NCI-H128 (cell line): ENCODE data around the gene ITGAE.

ENCODE experiments used
- DNase-seq: peaks from one replicate; lab custom pipeline; 2025; ENCODE audit not compliant: unreplicated experiment; lab: John Stamatoyannopoulos, UW

Gene ITGAE

GRCh38 chr17:3817851-3818605 lies 17.0 kb upstream of the ITGAE start:
- no peak for DNase-seq

GRCh38 chr17:3815925-3816324 lies 14.9 kb upstream of the ITGAE start:
- no peak for DNase-seq

- no peak for DNase-seq
These were observed 14.1 kb upstream of the ITGAE start for GRCh38 chr17:3815122-3815521.

- DNase-seq = no peak
These were observed 13.4 kb upstream of the ITGAE start for GRCh38 chr17:3814361-3814760.

GRCh38 chr17:3813171-3813570 lies 12.2 kb upstream of the ITGAE start:
- DNase-seq = no peak

GRCh38 chr17:3812771-3813170 lies 11.8 kb upstream of the ITGAE start:
- no peak for DNase-seq

GRCh38 chr17:3812284-3812683 lies 11.3 kb upstream of the ITGAE start:
- DNase-seq = no peak

GRCh38 chr17:3810019-3810418 lies 9.0 kb upstream of the ITGAE start:
- no peak for DNase-seq

- no peak for DNase-seq
These were observed 8.1 kb upstream of the ITGAE start for GRCh38 chr17:3809135-3809534.

GRCh38 chr17:3808701-3809100 lies 7.7 kb upstream of the ITGAE start:
- no peak for DNase-seq

- no peak for DNase-seq
These were observed 4.6 kb upstream of the ITGAE start for GRCh38 chr17:3805581-3805980.

- no peak for DNase-seq
These were observed 3.5 kb upstream of the ITGAE start for GRCh38 chr17:3804503-3804931.

GRCh38 chr17:3803308-3803640 lies 2.3 kb upstream of the ITGAE start:
- DNase-seq = no peak

- DNase-seq = no peak
These were observed 1.7 kb upstream of the ITGAE start for GRCh38 chr17:3802461-3803307.

GRCh38 chr17:3801792-3802191 lies 804 bp upstream of the ITGAE start:
- DNase-seq = no peak

- no peak for DNase-seq
These were observed 359 bp upstream of the ITGAE start for GRCh38 chr17:3801347-3801746.

GRCh38 chr17:3799181-3799945 lies 1.6 kb downstream of the ITGAE start:
- no peak for DNase-seq

- no peak for DNase-seq
These were observed 2.5 kb downstream of the ITGAE start for GRCh38 chr17:3798273-3799180.

GRCh38 chr17:3796822-3797170 lies 4.2 kb downstream of the ITGAE start:
- no peak for DNase-seq

GRCh38 chr17:3796110-3796821 lies 4.7 kb downstream of the ITGAE start:
- no peak for DNase-seq
